ENCODE measurements around the gene KCNH3. TPM values are rescaled to one million over a fixed set of nuclear protein-coding genes. Genes with fewer than 3 reads are reported as not detected.

Gene KCNH3
- total and polyA plus RNA-seq, 2 of the 8 experiments (the other 6 are each of a cell fraction or from before 2014, with no cell fraction given): 0.24 to 0.50 TPM

GRCh38 chr12:49603721-49604120 lies 64.9 kb downstream of the KCNH3 start (continued):
- TF ChIP-seq CHD7 (IDR thresholded peaks at IDR 0.05; ENCODE audit: insufficient replicate concordance, low read length) (no peak), GTF2F1 (IDR thresholded peaks at IDR 0.05; ENCODE audit: borderline replicate concordance, low read depth, low read length) (no peak), CBX5 (IDR thresholded peaks at IDR 0.05; ENCODE audit: low read depth, low read length) (no peak), POLR2A (IDR thresholded peaks at IDR 0.05; ENCODE audit: control extremely low read depth in 1 of 2, low read depth in 2 of 2, low read length in 2 of 2) (no peak), RBBP5 (IDR thresholded peaks at IDR 0.05; ENCODE audit: borderline replicate concordance, low read depth, low read length) (no peak), RXRA (IDR thresholded peaks at IDR 0.05; ENCODE audit: insufficient read depth, low read depth, low read length) (no peak), GABPA (IDR thresholded peaks at IDR 0.05; ENCODE audit: borderline replicate concordance, insufficient read depth, low read length) (no peak), SIX5 (IDR thresholded peaks at IDR 0.05; ENCODE audit: low read depth, low read length) (no peak), NRF1 (IDR thresholded peaks at IDR 0.05; ENCODE audit: low read depth, low read length) (no peak)

All from H1 (cell line).